IMR-90 (cell line): ENCODE results near the gene SRRM4.

Experiments used
- MAZ ChIP-seq: IDR thresholded peaks from 2 replicates; pipeline ENCODE4 v1.6.1; 2012; ENCODE audit warnings: low read depth, mild to moderate bottlenecking, low read length, improper control_type of control experiment, moderate library complexity, borderline replicate concordance
- POLR2A ChIP-seq: IDR thresholded peaks from 2 replicates; pipeline ENCODE4 v1.6.1; 2012; ENCODE audit warnings: mild to moderate bottlenecking, low read depth, low read length

- TF ChIP-seq POLR2A (no peak), MAZ (no peak)
Measured at GRCh38 chr12:119201789-119202543, 220.6 kb downstream of the SRRM4 start.
